K562 (cell line): ENCODE results near the gene RGMA. TPM values are rescaled to one million over a fixed set of nuclear protein-coding genes. Genes with fewer than 3 reads are reported as not detected.

ENCODE experiments used
- ATAC-seq: fragments of 200-7000 bp; cut with Tn5 transposase; 3 replicates; pipeline ENCODE4 v1.9.1; 2020; ENCODE audit warnings: moderate library complexity
- BruUV-seq: library from RNA; stranded (reverse); fragments of 400-500 nt; replicated peaks from 2 replicates; lab custom pipeline; 2021; lab: Mats Ljungman, UMichigan
- CTCF ChIA-PET: fragments of 300-600 bp; formaldehyde crosslinking; extraction: SDS; loops from one replicate; lab custom pipeline; 2021; ENCODE audit warnings: low intra/inter-chr PET ratio; lab: Yijun Ruan, JAX
- POLR2A ChIA-PET: fragments of 300-600, 350-650 bp; sonication (Branson Sonifier 250); formaldehyde crosslinking; extraction: SDS; loops from one replicate; lab custom pipeline; 2021; ENCODE audit warnings: antibody characterized with exemption, inconsistent platforms; lab: Yijun Ruan, JAX
- DNase-seq, 4 experiments: peaks; one replicate each; pipeline versions ENCODE4 v3.0.0 to v3.0.0-alpha.2; 2011 to 2018; ENCODE audit warnings: low spot score in 3 of 4, mixed read lengths in 3 of 4; ENCODE audit errors: extremely low read depth in 1 of 4
- FAIRE-seq: peaks from 2 replicates; lab custom pipeline; 2011; peaks lifted over from hg19 to GRCh38; lab: Jason Lieb, UNC
- H2AFZ ChIP-seq: 2 replicates; pipeline ENCODE4 v1.6.0; 2011; ENCODE audit warnings: low read depth, low read length, control low read depth, inconsistent platforms
- H3K27ac ChIP-seq: fragments of 200-600 bp; 3 replicates; pipeline ENCODE4 v1.8.0; 2011; ENCODE audit warnings: low read depth, mild to moderate bottlenecking, control low read depth, inconsistent platforms, low read length, moderate library complexity, mixed read lengths; ENCODE audit errors: extremely low read depth
- H3K27me3 ChIP-seq, 2 experiments: fragments of 300-600 bp in 1 of 2; 2 replicates in 1 of 2; 3 replicates in 1 of 2; pipeline versions ENCODE4 v1.6.0 to v1.8.0; 2011; ENCODE audit warnings: inconsistent platforms in 2 of 2, low read length in 2 of 2, mild to moderate bottlenecking in 1 of 2, mixed read lengths in 1 of 2, moderate library complexity in 1 of 2; ENCODE audit not compliant: control insufficient read depth in 2 of 2, insufficient read depth in 2 of 2
- H3K36me3 ChIP-seq: fragments of 300-600 bp; 3 replicates; pipeline ENCODE4 v1.8.0; 2011; ENCODE audit warnings: mild to moderate bottlenecking, low read length, inconsistent platforms; ENCODE audit not compliant: control insufficient read depth, insufficient read depth
- H3K4me1 ChIP-seq, 2 experiments: fragments of 200-600 bp in 1 of 2; replicated peaks in 1 of 2; 2 replicates in 1 of 2; 3 replicates in 1 of 2; pipeline versions ENCODE4 v1.5.1 to v1.8.0; 2011; ENCODE audit warnings: inconsistent platforms in 2 of 2, low read length in 2 of 2, mild to moderate bottlenecking in 1 of 2, mixed read lengths in 1 of 2, moderate library complexity in 1 of 2; ENCODE audit not compliant: control insufficient read depth in 2 of 2, insufficient read depth in 2 of 2
- H3K4me2 ChIP-seq: 2 replicates; pipeline ENCODE4 v1.6.1; 2011; ENCODE audit warnings: low read length, control low read depth, inconsistent platforms, mixed read lengths; ENCODE audit not compliant: insufficient read depth
- H3K4me3 ChIP-seq: fragments of 200-600 bp; sonication (generic), shearing (Covaris generic); 2 replicates; pipeline ENCODE4 v1.5.1; 2016; ENCODE audit warnings: control low read depth, inconsistent platforms
- H3K79me2 ChIP-seq: fragments of 200-600 bp; 3 replicates; pipeline ENCODE4 v1.8.0; 2011; ENCODE audit warnings: low read length, inconsistent platforms; ENCODE audit not compliant: control insufficient read depth, insufficient read depth
- H3K9ac ChIP-seq, 2 experiments: 2 replicates each; pipeline versions ENCODE4 v1.6.0 to v1.6.1; 2011; ENCODE audit warnings: low read depth in 2 of 2, low read length in 2 of 2, control low read depth in 1 of 2, inconsistent platforms in 1 of 2, mild to moderate bottlenecking in 1 of 2, mixed read lengths in 1 of 2; ENCODE audit not compliant: insufficient read depth in 1 of 2
- H3K9me1 ChIP-seq: one replicate; pipeline ENCODE4 v1.6.0; 2011; ENCODE audit warnings: inconsistent platforms, mild to moderate bottlenecking, low read length, moderate library complexity; ENCODE audit not compliant: control insufficient read depth, insufficient read depth
- H3K9me3 ChIP-seq: replicated peaks from 2 replicates; pipeline ENCODE4 v1.5.1; 2011; ENCODE audit warnings: low read depth, low read length, inconsistent platforms; ENCODE audit not compliant: control insufficient read depth, insufficient read depth
- H4K20me1 ChIP-seq: replicated peaks from 2 replicates; pipeline ENCODE4 v1.6.1; 2011; ENCODE audit warnings: low read length, inconsistent platforms, mixed read lengths; ENCODE audit not compliant: control insufficient read depth, insufficient read depth
- E2F4 ChIP-seq: sonication (generic); formaldehyde crosslinking; IDR thresholded peaks from 2 replicates; pipeline ENCODE4 v1.8.0; 2022; ENCODE audit warnings: mild to moderate bottlenecking, low read depth, missing genetic modification reagents
- FUS ChIP-seq: fragments of 200-400 bp; formaldehyde crosslinking; optimal IDR thresholded peaks from 2 replicates; pipeline ENCODE3; 2017; ENCODE audit warnings: low read depth, low read length
- KAT7 ChIP-seq: sonication (generic); formaldehyde crosslinking; IDR thresholded peaks from 2 replicates; pipeline ENCODE4 v1.8.0; 2022; ENCODE audit warnings: missing genetic modification reagents, mild to moderate bottlenecking, borderline replicate concordance
- L3MBTL2 ChIP-seq: fragments of 450-650 bp; IDR thresholded peaks from 2 replicates; pipeline ENCODE4 v1.6.1; 2016; ENCODE audit warnings: mild to moderate bottlenecking, moderate library complexity
- NR2F6 ChIP-seq: fragments of 450-650 bp; formaldehyde crosslinking; IDR thresholded peaks from 2 replicates; pipeline ENCODE4 v1.4.0; 2020; ENCODE audit warnings: mild to moderate bottlenecking
- POLR3G ChIP-seq: IDR thresholded peaks from 2 replicates; pipeline ENCODE4 v1.6.1; 2011; ENCODE audit not compliant: insufficient read length, insufficient replicate concordance; ENCODE audit errors: extremely low read depth
- PTTG1 ChIP-seq: fragments of 450-650 bp; IDR thresholded peaks from 2 replicates; pipeline ENCODE4 v1.6.1; 2016; ENCODE audit warnings: low read depth, mild to moderate bottlenecking, missing genetic modification characterization, missing compliant biosample characterization
- SNIP1 ChIP-seq: fragments of 450-650 bp; IDR thresholded peaks from 2 replicates; pipeline ENCODE4 v1.7.1; 2017; ENCODE audit warnings: low read depth, mild to moderate bottlenecking
- ZNF57 ChIP-seq: fragments of 450-650 bp; formaldehyde crosslinking; IDR thresholded peaks from 2 replicates; pipeline ENCODE4 v1.4.0; 2020; ENCODE audit warnings: mild to moderate bottlenecking, moderate library complexity
- ZNF586 ChIP-seq: fragments of 450-650 bp; formaldehyde crosslinking; conservative IDR thresholded peaks from 2 replicates; pipeline ENCODE4 v1.4.0; 2020; ENCODE audit warnings: mild to moderate bottlenecking, moderate library complexity
- ZNF75A ChIP-seq: fragments of 450-650 bp; formaldehyde crosslinking; IDR thresholded peaks from 2 replicates; pipeline ENCODE4 v1.4.0; 2020; ENCODE audit warnings: mild to moderate bottlenecking
- ZNF780A ChIP-seq: fragments of 250-450 bp; sonication (Bioruptor Pico); IDR thresholded peaks from 2 replicates; pipeline ENCODE4 v1.5.0; 2021; ENCODE audit warnings: mild to moderate bottlenecking
- WGBS: fragments of 100-300 bp; shearing (Covaris generic); methylation state at CpG from one replicate; pipeline ENCODE4 v1.1.6; 2016; ENCODE audit warnings: low coverage, mixed read lengths; ENCODE audit not compliant: insufficient coverage; ENCODE audit errors: missing lambda C conversion rate; 5-methylcytosine and 5-hydroxymethylcytosine counted together
- in situ Hi-C: fragments of 300-500 bp; cut with MboI; formaldehyde crosslinking; loops from 4 replicates; pipeline ENCODE4 v1.15.0; 2018; ENCODE audit warnings: inconsistent platforms, mixed read lengths
- intact Hi-C: fragments of 100-400 bp; cut with micrococcal nuclease; formaldehyde crosslinking; loops from 2 replicates; pipeline ENCODE4 v1.14.2; 2022
- polyA plus RNA-seq, 8 experiments: library from polyadenylated mRNA; depleted of rRNA in 4 of 8; stranded (reverse) in 5 of 8; unstranded in 3 of 8; fragments of >200 nt; fragmentation: Nextera tagmentation in 2 of 8; fragmentation: Illumina TruSeq in 1 of 8; extraction: Ambion mirVana in 2 of 8; extraction: Trizol in 1 of 8; gene quantifications; 2 replicates each; pipeline versions ENCODE4 v1.2.1 to v1.2.3, GENCODE V29; 2011 to 2014; ENCODE audit warnings: inconsistent platforms in 1 of 8, missing spikeins in 1 of 8
- total RNA-seq, 7 experiments: library from RNA; depleted of rRNA in 6 of 7; stranded (reverse); fragments of >200 nt in 6 of 7; fragmentation: Illumina TruSeq in 2 of 7; extraction: Trizol in 2 of 7; gene quantifications; 2 replicates each; pipeline versions ENCODE4 v1.2.1 to v1.2.3, GENCODE V29; 2011 to 2021; ENCODE audit warnings: low replicate concordance in 1 of 7
- TF ChIP-seq, protein P1 (sequence below): IDR thresholded peaks from 2 replicates; pipeline ENCODE4 v1.6.1; 2014; ENCODE audit warnings: antibody characterized with exemption
- TF ChIP-seq, protein P2 (sequence below): sonication (generic); formaldehyde crosslinking; IDR thresholded peaks from 2 replicates; pipeline ENCODE4 v1.8.0; 2023; ENCODE audit warnings: mild to moderate bottlenecking, missing genetic modification reagents

RGMA gene
- total and polyA plus RNA-seq, 9 of the 15 experiments (the other 6 are each of a cell fraction or from before 2014, with no cell fraction given), result 0.03 to 0.05 (median 0.03) TPM; not detected in 6

DNA sequence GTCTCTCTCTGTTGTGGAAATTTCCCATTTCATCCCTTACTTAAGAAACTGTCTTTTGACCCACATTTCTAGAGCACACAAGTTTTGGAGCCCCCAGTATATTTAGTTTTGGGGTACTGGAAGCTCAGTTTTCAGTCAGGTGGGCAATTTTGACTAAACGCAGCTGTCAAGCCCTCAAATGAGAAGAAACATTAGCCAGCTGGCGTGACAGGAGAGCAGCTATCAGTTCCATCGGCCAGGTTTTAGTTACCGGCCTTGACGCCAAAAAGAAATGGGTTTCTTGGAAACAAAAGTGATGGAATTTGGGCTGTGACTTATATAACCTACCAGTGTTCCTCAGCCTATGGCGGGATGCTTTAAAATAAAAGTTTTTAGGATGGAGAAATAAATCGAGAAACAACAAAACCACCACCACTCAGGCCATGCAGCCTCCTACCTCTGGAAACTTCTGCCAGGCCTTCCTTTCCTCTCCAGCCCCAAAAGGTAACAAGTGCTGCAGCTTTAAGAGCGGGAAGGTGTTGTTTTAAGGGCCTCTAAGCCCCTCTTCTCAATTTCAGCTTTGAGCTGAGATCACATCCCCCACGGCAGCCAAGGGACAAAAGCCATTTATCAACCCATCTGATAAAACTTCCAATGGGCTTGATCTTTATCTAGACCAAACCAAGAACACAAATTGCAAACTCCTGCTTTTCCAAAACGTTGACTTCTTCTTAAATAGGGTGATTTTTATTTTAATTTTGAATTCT is 18.3 kb downstream of the RGMA start:
- peaks cover 0 to 19% of the 10 kb centered on the region in 2 experiments; a peak in 2 of 5 replicates for H3K4me1 ChIP-seq
- H3K36me3 ChIP-seq, result no peaks in the 10 kb centered on the region
- under 1% methylated on average over 9 of the region's 10 CpGs for WGBS
- intact Hi-C loops (no loop called here), in situ Hi-C loops (no loop called here)
- ATAC-seq, result no peak
- H3K27ac ChIP-seq, result no peak overlapping the region
- no TSS peak for BruUV-seq
- POLR2A ChIA-PET, result interaction anchor here (0.7 kb wide), 1 partner anchor 73 kb away, joined by 3 read pairs; no protein-coding TSS in a partner anchor
- CTCF ChIA-PET, result no interaction called here
- H4K20me1 ChIP-seq, result peaks cover 5% of the 10 kb centered on the region; the same call in 1 of the 2 replicates
- H3K4me2 ChIP-seq, result no peak overlapping the region
- no peaks in the 10 kb centered on the region for H3K9me3 ChIP-seq
- no peaks in the 10 kb centered on the region for H3K9me1 ChIP-seq
- peaks cover 77 to 78% of the 10 kb centered on the region in 2 experiments for H3K27me3 ChIP-seq
- H3K9ac ChIP-seq, result no peak overlapping the region
- DNase-seq, result no peak
- no peaks in the 10 kb centered on the region for H3K79me2 ChIP-seq
- no peak for FAIRE-seq
- H3K4me3 ChIP-seq, result no peak overlapping the region
- no peak overlapping the region for H2AFZ ChIP-seq
- TF ChIP-seq ZNF75A (CRISPR knock-in tag) (no peak), L3MBTL2 (no peak), ZNF780A (no peak), PTTG1 (tag) (no peak), ZNF586 (CRISPR knock-in tag) (no peak), FUS (no peak), SNIP1 (no peak), POLR3G (no peak), ZNF57 (CRISPR knock-in tag) (no peak), KAT7 (CRISPR knock-in tag) (no peak), E2F4 (no peak), NR2F6 (CRISPR knock-in tag) (no peak)
- TF ChIP-seq, protein P1, sequence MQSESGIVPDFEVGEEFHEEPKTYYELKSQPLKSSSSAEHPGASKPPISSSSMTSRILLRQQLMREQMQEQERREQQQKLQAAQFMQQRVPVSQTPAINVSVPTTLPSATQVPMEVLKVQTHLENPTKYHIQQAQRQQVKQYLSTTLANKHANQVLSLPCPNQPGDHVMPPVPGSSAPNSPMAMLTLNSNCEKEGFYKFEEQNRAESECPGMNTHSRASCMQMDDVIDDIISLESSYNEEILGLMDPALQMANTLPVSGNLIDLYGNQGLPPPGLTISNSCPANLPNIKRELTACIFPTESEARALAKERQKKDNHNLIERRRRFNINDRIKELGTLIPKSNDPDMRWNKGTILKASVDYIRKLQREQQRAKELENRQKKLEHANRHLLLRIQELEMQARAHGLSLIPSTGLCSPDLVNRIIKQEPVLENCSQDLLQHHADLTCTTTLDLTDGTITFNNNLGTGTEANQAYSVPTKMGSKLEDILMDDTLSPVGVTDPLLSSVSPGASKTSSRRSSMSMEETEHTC, result no peak
- TF ChIP-seq, protein P2, sequence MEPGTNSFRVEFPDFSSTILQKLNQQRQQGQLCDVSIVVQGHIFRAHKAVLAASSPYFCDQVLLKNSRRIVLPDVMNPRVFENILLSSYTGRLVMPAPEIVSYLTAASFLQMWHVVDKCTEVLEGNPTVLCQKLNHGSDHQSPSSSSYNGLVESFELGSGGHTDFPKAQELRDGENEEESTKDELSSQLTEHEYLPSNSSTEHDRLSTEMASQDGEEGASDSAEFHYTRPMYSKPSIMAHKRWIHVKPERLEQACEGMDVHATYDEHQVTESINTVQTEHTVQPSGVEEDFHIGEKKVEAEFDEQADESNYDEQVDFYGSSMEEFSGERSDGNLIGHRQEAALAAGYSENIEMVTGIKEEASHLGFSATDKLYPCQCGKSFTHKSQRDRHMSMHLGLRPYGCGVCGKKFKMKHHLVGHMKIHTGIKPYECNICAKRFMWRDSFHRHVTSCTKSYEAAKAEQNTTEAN (CRISPR knock-in tag), result no peak
